A549 (cell line): ENCODE measurements around the gene CD164L2. TPM values are rescaled to one million over a fixed set of nuclear protein-coding genes. Genes with fewer than 3 reads are reported as not detected.

Experiments used
- ATAC-seq, 2 experiments: fragments of 200-7000 bp in 1 of 2; fragments of >200 bp in 1 of 2; cut with Nextera tagmentation in 1 of 2; cut with Tn5 transposase in 1 of 2; 3 replicates each; pipeline versions ENCODE4 v1.8.0 to v1.9.1; 2018 to 2020; ENCODE audit warnings: mild to moderate bottlenecking in 1 of 2, moderate library complexity in 1 of 2
- CTCF ChIA-PET: fragments of 300-600 bp; sonication (Branson Sonifier 250); formaldehyde crosslinking; extraction: SDS; loops from one replicate; lab custom pipeline; 2021; ENCODE audit warnings: antibody characterized with exemption, inconsistent platforms; lab: Yijun Ruan, JAX
- POLR2A ChIA-PET: fragments of 350-600 bp; formaldehyde crosslinking; extraction: SDS; loops from one replicate; lab custom pipeline; 2021; ENCODE audit warnings: antibody characterized with exemption, inconsistent platforms; lab: Yijun Ruan, JAX
- DNase-seq, 2 experiments: peaks; one replicate each; pipeline versions ENCODE4 v3.0.0 to v3.0.0-alpha.2; 2011 to 2016; ENCODE audit warnings: low read depth in 1 of 2, low spot score in 1 of 2
- FAIRE-seq: peaks from 2 replicates; lab custom pipeline; 2011; peaks lifted over from hg19 to GRCh38; lab: Jason Lieb, UNC
- H3K27ac ChIP-seq, 2 experiments: fragments of >200 bp; sonication (Bioruptor Twin); formaldehyde crosslinking; 3 replicates each; pipeline ENCODE4 v1.5.1; 2016 to 2017
- H3K4me1 ChIP-seq: fragments of >200 bp; sonication (Bioruptor Twin); formaldehyde crosslinking; 3 replicates; pipeline ENCODE4 v1.6.1; 2016
- H3K4me2 ChIP-seq: fragments of >200 bp; sonication (Bioruptor Twin); formaldehyde crosslinking; 3 replicates; pipeline ENCODE4 v1.6.1; 2016
- H3K4me3 ChIP-seq: fragments of >200 bp; sonication (Bioruptor Twin); formaldehyde crosslinking; 3 replicates; pipeline ENCODE4 v1.5.1; 2016
- H3K9me3 ChIP-seq: fragments of >200 bp; sonication (Bioruptor Twin); formaldehyde crosslinking; 3 replicates; pipeline ENCODE4 v1.6.1; 2016
- BHLHE40 ChIP-seq: IDR thresholded peaks from 2 replicates; pipeline ENCODE4 v1.6.1; 2012; ENCODE audit warnings: low read depth, low read length, inconsistent platforms
- CEBPB ChIP-seq, 2 experiments: fragments of >200 bp in 1 of 2; sonication (Bioruptor Twin) in 1 of 2; formaldehyde crosslinking in 1 of 2; IDR thresholded peaks; 2 replicates each; pipeline ENCODE4 v1.6.1; 2012 to 2016
- CHD2 ChIP-seq: fragments of 150-350 bp; IDR thresholded peaks from 2 replicates; pipeline ENCODE4 v1.6.1; 2014; ENCODE audit warnings: low read length; ENCODE audit not compliant: partially characterized antibody
- CTCF ChIP-seq: fragments of >200 bp; sonication (Bioruptor Twin); formaldehyde crosslinking; IDR thresholded peaks from 3 replicates; pipeline ENCODE4 v1.5.1; 2016
- E2F6 ChIP-seq: IDR thresholded peaks from 2 replicates; pipeline ENCODE4 v1.6.1; 2012; ENCODE audit warnings: low read depth, borderline replicate concordance
- ESRRA ChIP-seq: fragments of 150-350 bp; IDR thresholded peaks from 2 replicates; pipeline ENCODE4 v1.6.1; 2014; ENCODE audit warnings: mild to moderate bottlenecking, low read length, borderline replicate concordance
- FOSB ChIP-seq: fragments of 250-450 bp; sonication (Bioruptor Pico); IDR thresholded peaks from 2 replicates; pipeline ENCODE4 v1.5.0; 2020; ENCODE audit warnings: mild to moderate bottlenecking, moderate library complexity
- FOSL2 ChIP-seq, 2 experiments: fragments of 450-650 bp in 1 of 2; fragments of >200 bp in 1 of 2; sonication (Bioruptor Twin) in 1 of 2; formaldehyde crosslinking; IDR thresholded peaks; 2 replicates each; pipeline versions ENCODE4 v1.5.0 to v1.6.1; 2016 to 2020; ENCODE audit warnings: mild to moderate bottlenecking in 1 of 2, moderate library complexity in 1 of 2
- FOXS1 ChIP-seq: fragments of 250-450 bp; sonication (Bioruptor Pico); IDR thresholded peaks from 2 replicates; pipeline ENCODE4 v1.5.0; 2020; ENCODE audit warnings: mild to moderate bottlenecking, moderate library complexity
- GATA3 ChIP-seq: IDR thresholded peaks from 2 replicates; pipeline ENCODE4 v1.6.1; 2012; ENCODE audit warnings: borderline replicate concordance
- HOXA7 ChIP-seq: fragments of 250-450 bp; sonication (Bioruptor Pico); IDR thresholded peaks from 2 replicates; pipeline ENCODE4 v1.5.0; 2020; ENCODE audit warnings: mild to moderate bottlenecking, moderate library complexity
- HOXB5 ChIP-seq: fragments of 250-450 bp; sonication (Bioruptor Pico); IDR thresholded peaks from 2 replicates; pipeline ENCODE4 v1.5.0; 2020; ENCODE audit warnings: mild to moderate bottlenecking, moderate library complexity
- JUNB ChIP-seq: fragments of >200 bp; sonication (Bioruptor Twin); formaldehyde crosslinking; IDR thresholded peaks from 2 replicates; pipeline ENCODE4 v1.6.1; 2016
- KDM1A ChIP-seq: fragments of 200-600 bp; sonication (generic); IDR thresholded peaks from 2 replicates; pipeline ENCODE4 v1.6.1; 2016; ENCODE audit warnings: low read depth, mild to moderate bottlenecking
- MAX ChIP-seq: IDR thresholded peaks from 2 replicates; pipeline ENCODE4 v1.6.1; 2012
- PBX3 ChIP-seq: IDR thresholded peaks from 2 replicates; pipeline ENCODE4 v1.6.1; 2012
- PHF8 ChIP-seq: fragments of 200-600 bp; sonication (generic); IDR thresholded peaks from 2 replicates; pipeline ENCODE4 v1.6.1; 2016; ENCODE audit warnings: low read depth, mild to moderate bottlenecking, antibody characterized with exemption, moderate library complexity, borderline replicate concordance
- POLR2A ChIP-seq: IDR thresholded peaks from 2 replicates; pipeline ENCODE4 v1.6.1; 2012; ENCODE audit warnings: mild to moderate bottlenecking, low read length
- POLR2AphosphoS2 ChIP-seq: conservative IDR thresholded peaks from 2 replicates; pipeline ENCODE4 v1.6.1; 2012; ENCODE audit warnings: low read length, improper control_type of control experiment, inconsistent platforms
- RAD21 ChIP-seq, 2 experiments: fragments of >200 bp in 1 of 2; sonication (Bioruptor Twin) in 1 of 2; formaldehyde crosslinking in 1 of 2; IDR thresholded peaks in 1 of 2; conservative IDR thresholded peaks in 1 of 2; 2 replicates in 1 of 2; 3 replicates in 1 of 2; pipeline ENCODE4 v1.6.1; 2012 to 2018; ENCODE audit warnings: inconsistent platforms in 1 of 2
- RARB ChIP-seq: fragments of 250-450 bp; sonication (Bioruptor Pico); IDR thresholded peaks from 2 replicates; pipeline ENCODE4 v1.8.0; 2021; ENCODE audit warnings: mild to moderate bottlenecking, moderate library complexity
- SMC3 ChIP-seq: fragments of >200 bp; sonication (Bioruptor Twin); formaldehyde crosslinking; IDR thresholded peaks from 3 replicates; pipeline ENCODE4 v1.6.1; 2018; ENCODE audit warnings: inconsistent platforms
- TFCP2L1 ChIP-seq: fragments of 250-450 bp; sonication (Bioruptor Pico); IDR thresholded peaks from 2 replicates; pipeline ENCODE4 v1.5.0; 2021; ENCODE audit warnings: mild to moderate bottlenecking
- TP53 ChIP-seq: fragments of 250-450 bp; sonication (Bioruptor Pico); IDR thresholded peaks from 2 replicates; pipeline ENCODE4 v1.5.0; 2021; ENCODE audit warnings: mild to moderate bottlenecking, moderate library complexity
- USF2 ChIP-seq: fragments of 450-650 bp; IDR thresholded peaks from 2 replicates; pipeline ENCODE4 v1.6.1; 2014; ENCODE audit warnings: antibody characterized with exemption
- WGBS: methylation state at CpG from one replicate; pipeline ENCODE4 v1.1.6; 2017; ENCODE audit errors: missing lambda C conversion rate; 5-methylcytosine and 5-hydroxymethylcytosine counted together
- polyA plus RNA-seq, 4 experiments: library from polyadenylated mRNA; depleted of rRNA in 3 of 4; stranded (reverse); fragments of >200 nt; fragmentation: RNase III in 1 of 4; extraction: RNeasy Plus Mini Kit Qiagen cat#74134 plus additional on column Dnase treatment in 1 of 4; gene quantifications; 2 replicates in 3 of 4; 3 replicates in 1 of 4; pipeline ENCODE4 v1.2.3, GENCODE V29; 2011 to 2017

Gene CD164L2
- polyA plus RNA-seq, 2 of the 4 experiments (the other 2 are of a cell fraction) = not detected

- 46% methylated on average over 9 of the region's 13 CpGs for WGBS
- Histone ChIP-seq H3K4me2 (peak overlapping the region; percentile 64), H3K27ac (peak overlapping the region; percentile 21 to 89; a peak in 3 of 6 replicates), H3K4me1 (peaks cover 17% of the 10 kb centered on the region), H3K4me3 (no peak overlapping the region; the same call in 2 of the 3 replicates), H3K9me3 (no peaks in the 10 kb centered on the region)
- CTCF ChIA-PET = interaction anchor here (0.6 to 12.0 kb wide), 19 partner anchors 10 to 346 kb away, joined by 3 to 215 read pairs (median 3); partner anchors contain the start of genes MAP3K6 and SYTL1
- no peak for TF ChIP-seq TFCP2L1 (CRISPR knock-in tag)
- no peak for TF ChIP-seq CEBPB (IDR thresholded peaks at IDR 0.05)
- TF ChIP-seq KDM1A = no peak
- no peak for TF ChIP-seq MAX
- no peak for TF ChIP-seq ESRRA
- no peak for TF ChIP-seq HOXA7 (CRISPR knock-in tag)
- TF ChIP-seq USF2 = no peak
- TF ChIP-seq TP53 (CRISPR knock-in tag) = no peak
- TF ChIP-seq SMC3 = no peak
- TF ChIP-seq CHD2 = no peak
- no peak for TF ChIP-seq FOSL2 (IDR thresholded peaks at IDR 0.05)
- TF ChIP-seq FOSL2 (CRISPR knock-in tag; IDR thresholded peaks at IDR 0.05) = no peak
- TF ChIP-seq BHLHE40 = no peak
- TF ChIP-seq GATA3 = no peak
- TF ChIP-seq FOXS1 (CRISPR knock-in tag) = no peak
- TF ChIP-seq PHF8 = no peak
- TF ChIP-seq E2F6 = no peak
- FAIRE-seq (no peak), DNase-seq (peak in 1 of 2 experiments; percentile 28), ATAC-seq (no peak)
- POLR2A ChIA-PET = interaction anchor here (1.4 kb wide), 1 partner anchor 25 kb away, joined by 3 read pairs; the partner anchor contains the start of gene MAP3K6
Measured at GRCh38 chr1:27391511-27392095, 8.5 kb upstream of the CD164L2 start.

- ATAC-seq = peak in 1 of 2 experiments; percentile 37; a peak in 2 of 6 replicates
- H3K27ac ChIP-seq = no peak overlapping the region
- H3K4me2 ChIP-seq = no peak overlapping the region
- DNase-seq = peak; percentile 57 to 60
- no peak for FAIRE-seq
- no peak overlapping the region for H3K4me3 ChIP-seq
- POLR2A ChIA-PET = no interaction called here
- no peaks in the 10 kb centered on the region for H3K9me3 ChIP-seq
- CTCF ChIA-PET = interaction anchor here (0.6 to 12.0 kb wide), 20 partner anchors 9 to 379 kb away, joined by 3 to 215 read pairs (median 6); partner anchors contain the start of gene MAP3K6
- peaks cover 10% of the 10 kb centered on the region; the same call in 2 of the 3 replicates for H3K4me1 ChIP-seq
- 31% methylated on average over 5 of the region's 5 CpGs for WGBS
- TF ChIP-seq SMC3 (peak; percentile 79), PBX3 (no peak), CEBPB (IDR thresholded peaks at IDR 0.05) (no peak), HOXA7 (CRISPR knock-in tag) (no peak), TP53 (CRISPR knock-in tag) (no peak), RARB (CRISPR knock-in tag) (no peak), CTCF (peak; percentile 70), RAD21 (conservative IDR thresholded peaks at IDR 0.05 in 1 of 2, IDR thresholded peaks at IDR 0.05 in 1 of 2) (peak; percentile 71 to 74), POLR2AphosphoS2 (no peak), HOXB5 (no peak), FOSB (CRISPR knock-in tag) (no peak), JUNB (no peak), POLR2A (no peak), MAX (no peak), USF2 (no peak), FOSL2 (IDR thresholded peaks at IDR 0.05) (no peak), FOSL2 (CRISPR knock-in tag; IDR thresholded peaks at IDR 0.05) (no peak)
Measured at GRCh38 chr1:27388337-27389005, 5.3 kb upstream of the CD164L2 start.
